ENCODE results near the gene AIG1.

- TF ChIP-seq, protein P1, sequence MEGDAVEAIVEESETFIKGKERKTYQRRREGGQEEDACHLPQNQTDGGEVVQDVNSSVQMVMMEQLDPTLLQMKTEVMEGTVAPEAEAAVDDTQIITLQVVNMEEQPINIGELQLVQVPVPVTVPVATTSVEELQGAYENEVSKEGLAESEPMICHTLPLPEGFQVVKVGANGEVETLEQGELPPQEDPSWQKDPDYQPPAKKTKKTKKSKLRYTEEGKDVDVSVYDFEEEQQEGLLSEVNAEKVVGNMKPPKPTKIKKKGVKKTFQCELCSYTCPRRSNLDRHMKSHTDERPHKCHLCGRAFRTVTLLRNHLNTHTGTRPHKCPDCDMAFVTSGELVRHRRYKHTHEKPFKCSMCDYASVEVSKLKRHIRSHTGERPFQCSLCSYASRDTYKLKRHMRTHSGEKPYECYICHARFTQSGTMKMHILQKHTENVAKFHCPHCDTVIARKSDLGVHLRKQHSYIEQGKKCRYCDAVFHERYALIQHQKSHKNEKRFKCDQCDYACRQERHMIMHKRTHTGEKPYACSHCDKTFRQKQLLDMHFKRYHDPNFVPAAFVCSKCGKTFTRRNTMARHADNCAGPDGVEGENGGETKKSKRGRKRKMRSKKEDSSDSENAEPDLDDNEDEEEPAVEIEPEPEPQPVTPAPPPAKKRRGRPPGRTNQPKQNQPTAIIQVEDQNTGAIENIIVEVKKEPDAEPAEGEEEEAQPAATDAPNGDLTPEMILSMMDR (conservative IDR thresholded peaks at IDR 0.05; ENCODE audit: low read depth, low read length): no peak
- no peak for TF ChIP-seq EZH2 (IDR thresholded peaks at IDR 0.05; ENCODE audit: borderline replicate concordance, low read depth, low read length, poor library complexity, severe bottlenecking)
Observed at GRCh38 chr6:143093290-143093689, 32.6 kb downstream of the AIG1 start.

Measured in A673 (cell line).